Testis (tissue), 3 donors: ENCODE results near the gene CAMTA1. TPM values are rescaled to one million over a fixed set of nuclear protein-coding genes. Genes with fewer than 3 reads are reported as not detected.

Experiments used
- DNase-seq: peaks from one replicate; pipeline ENCODE4 v3.0.0-alpha.2; 2019
- H3K27ac ChIP-seq, 2 donors: fragments of 200-600 bp; sonication (generic); one replicate each; pipeline ENCODE4 v1.5.1; 2019
- H3K27me3 ChIP-seq: fragments of 200-600 bp; sonication (generic); one replicate; pipeline ENCODE4 v1.5.1; 2019
- H3K36me3 ChIP-seq: fragments of 200-600 bp; sonication (generic); one replicate; pipeline ENCODE4 v1.5.1; 2017; ENCODE audit warnings: low read depth; ENCODE audit errors: missing control alignments
- H3K4me1 ChIP-seq: fragments of 200-600 bp; sonication (generic); one replicate; pipeline ENCODE4 v1.5.1; 2019
- H3K4me3 ChIP-seq, 2 donors: fragments of 200-600 bp; sonication (generic); one replicate each; pipeline ENCODE4 v1.5.1; 2017 to 2019
- H3K9me3 ChIP-seq: fragments of 200-600 bp; sonication (generic); one replicate; pipeline ENCODE4 v1.5.1; 2017
- POLR2A ChIP-seq: fragments of 450-650 bp; IDR thresholded peaks from one replicate; pipeline ENCODE4 v1.6.1; 2017; ENCODE audit warnings: antibody characterized with exemption, mild to moderate bottlenecking, moderate library complexity
- WGBS, 2 donors: methylation state at CpG; one replicate each; pipeline ENCODE4 v1.1.5; 2018; 5-methylcytosine and 5-hydroxymethylcytosine counted together
- intact Hi-C: fragments of 100-400 bp; cut with DNase I; formaldehyde crosslinking; loops from one replicate; pipeline ENCODE4 v1.15.1; 2023; ENCODE audit warnings: low total_unique reads
- polyA plus RNA-seq: library from polyadenylated mRNA; stranded (reverse); fragments of 350-450 nt; fragmentation: Illumina TruSeq; extraction: RNeasy Lipid Tissue Mini Kit (QIAGEN cat#74804); gene quantifications from one replicate; pipeline ENCODE4 v1.2.3, GENCODE V29; 2014; ENCODE audit warnings: low read depth, low replicate concordance; ENCODE audit not compliant: insufficient read depth
- total RNA-seq, 2 donors: library from RNA; depleted of rRNA; stranded (reverse); fragments of >200 nt; gene quantifications; one replicate each; pipeline ENCODE4 v1.2.3, GENCODE V29; 2016
- TF ChIP-seq, protein P1 (sequence below), 3 experiments: fragments of 450-650 bp in 2 of 3; fragments of 200-600 bp in 1 of 3; sonication (generic) in 1 of 3; IDR thresholded peaks; one replicate each; pipeline ENCODE4 v1.5.1; 2016 to 2019; ENCODE audit warnings: antibody characterized with exemption in 3 of 3, mild to moderate bottlenecking in 2 of 3, moderate library complexity in 1 of 3

The CAMTA1 gene
- total and polyA plus RNA-seq, 3 donors from 2014 or later: 116 to 158 (median 119) TPM

DNA sequence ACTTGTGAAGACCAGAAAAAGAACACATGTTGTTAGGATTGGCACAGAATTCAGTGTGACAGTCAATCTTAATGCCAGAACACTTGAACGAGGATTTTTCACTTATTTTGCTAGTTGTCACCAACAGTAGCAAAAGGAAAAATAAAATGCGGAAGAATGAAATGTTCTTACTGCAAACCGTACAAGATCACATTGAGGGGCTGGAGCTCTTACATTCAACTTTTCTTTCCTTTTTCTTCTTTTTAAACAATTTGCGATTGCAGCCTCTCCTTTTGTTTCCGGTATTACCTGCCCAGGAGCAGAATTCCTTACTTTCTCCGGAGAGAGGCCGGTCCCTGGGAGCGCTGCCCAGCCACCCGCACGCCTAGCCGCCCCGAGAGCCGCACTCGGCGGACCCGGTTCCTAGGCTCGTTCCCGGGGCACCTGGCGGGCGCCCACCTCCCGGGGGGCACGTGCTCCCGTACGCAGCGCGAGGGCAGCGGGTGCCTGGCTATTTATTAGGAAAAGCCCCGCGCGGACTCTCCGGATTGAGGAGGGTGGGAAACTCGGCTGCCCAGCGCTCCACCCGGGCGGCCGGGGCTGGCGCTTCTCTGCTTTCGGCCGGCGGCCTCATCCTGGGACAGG is 1.2 kb upstream of the CAMTA1 start:
- Histone ChIP-seq H3K36me3 (no peaks in the 10 kb centered on the region), H3K4me3 (peak overlapping the region; percentile 72 to 96), H3K27ac (peak overlapping the region; percentile 99 to 100), H3K4me1 (peaks cover 15% of the 10 kb centered on the region), H3K9me3 (no peaks in the 10 kb centered on the region), H3K27me3 (no peaks in the 10 kb centered on the region)
- DNase-seq: no peak
- 0 to 1% methylated on average over 21 to 40 of the region's 40 CpGs for WGBS, 2 donors
- intact Hi-C loops: no loop called here
- TF ChIP-seq POLR2A: no peak
- TF ChIP-seq, protein P1, sequence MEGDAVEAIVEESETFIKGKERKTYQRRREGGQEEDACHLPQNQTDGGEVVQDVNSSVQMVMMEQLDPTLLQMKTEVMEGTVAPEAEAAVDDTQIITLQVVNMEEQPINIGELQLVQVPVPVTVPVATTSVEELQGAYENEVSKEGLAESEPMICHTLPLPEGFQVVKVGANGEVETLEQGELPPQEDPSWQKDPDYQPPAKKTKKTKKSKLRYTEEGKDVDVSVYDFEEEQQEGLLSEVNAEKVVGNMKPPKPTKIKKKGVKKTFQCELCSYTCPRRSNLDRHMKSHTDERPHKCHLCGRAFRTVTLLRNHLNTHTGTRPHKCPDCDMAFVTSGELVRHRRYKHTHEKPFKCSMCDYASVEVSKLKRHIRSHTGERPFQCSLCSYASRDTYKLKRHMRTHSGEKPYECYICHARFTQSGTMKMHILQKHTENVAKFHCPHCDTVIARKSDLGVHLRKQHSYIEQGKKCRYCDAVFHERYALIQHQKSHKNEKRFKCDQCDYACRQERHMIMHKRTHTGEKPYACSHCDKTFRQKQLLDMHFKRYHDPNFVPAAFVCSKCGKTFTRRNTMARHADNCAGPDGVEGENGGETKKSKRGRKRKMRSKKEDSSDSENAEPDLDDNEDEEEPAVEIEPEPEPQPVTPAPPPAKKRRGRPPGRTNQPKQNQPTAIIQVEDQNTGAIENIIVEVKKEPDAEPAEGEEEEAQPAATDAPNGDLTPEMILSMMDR (IDR thresholded peaks at IDR 0.05): no peak

DNA sequence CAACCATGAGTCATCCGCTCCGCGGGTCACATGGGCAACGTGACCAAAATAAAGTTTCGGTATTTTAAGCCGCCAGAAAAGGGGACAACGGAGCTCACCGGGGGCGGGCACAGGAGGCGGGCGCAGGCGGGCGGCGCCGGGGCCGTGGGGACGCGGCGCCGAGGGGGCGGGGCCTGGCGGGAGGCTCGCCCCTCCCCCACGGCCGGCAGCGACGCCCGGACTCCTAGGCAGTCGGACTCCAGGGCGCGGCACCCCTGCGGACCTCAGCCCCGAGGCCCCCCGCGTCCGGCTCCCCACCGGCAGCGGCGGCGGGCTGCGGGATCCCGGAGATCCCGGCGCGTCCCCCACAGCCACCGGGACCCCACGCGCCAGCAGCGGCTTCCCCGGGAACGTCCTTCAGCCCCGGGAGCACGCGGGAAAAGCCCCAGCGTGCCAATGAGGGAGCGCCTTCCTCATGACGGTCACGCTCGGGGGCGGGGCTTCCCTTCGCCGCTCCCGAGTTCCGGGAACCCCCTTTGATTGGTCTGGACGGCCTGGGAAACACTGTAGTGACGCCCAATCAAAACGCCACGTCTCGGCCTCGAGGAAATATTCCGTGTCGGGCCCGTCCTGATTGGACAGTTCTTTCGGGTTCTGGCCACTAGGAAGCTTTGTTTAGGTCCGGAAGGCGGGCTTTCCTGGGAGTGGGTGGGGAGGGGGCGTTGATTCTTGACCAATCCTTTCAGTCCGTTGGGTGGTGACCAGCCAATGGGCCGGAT is 515 bp upstream of the CAMTA1 start:
- Histone ChIP-seq H3K36me3 (no peaks in the 10 kb centered on the region), H3K27ac (peak overlapping the region; percentile 99 to 100), H3K27me3 (no peaks in the 10 kb centered on the region), H3K9me3 (no peaks in the 10 kb centered on the region), H3K4me1 (peaks cover 15% of the 10 kb centered on the region), H3K4me3 (peak overlapping the region; percentile 72 to 96)
- DNase-seq: peak; percentile 100
- intact Hi-C loops: no loop called here
- peak; percentile 22 for TF ChIP-seq POLR2A
- TF ChIP-seq, protein P1 (IDR thresholded peaks at IDR 0.05): no peak
- WGBS, 2 donors: 0% methylated on average over 55 of the region's 79 CpGs; no CpG with 5 or more reads in 1 of the 2 donors

DNA sequence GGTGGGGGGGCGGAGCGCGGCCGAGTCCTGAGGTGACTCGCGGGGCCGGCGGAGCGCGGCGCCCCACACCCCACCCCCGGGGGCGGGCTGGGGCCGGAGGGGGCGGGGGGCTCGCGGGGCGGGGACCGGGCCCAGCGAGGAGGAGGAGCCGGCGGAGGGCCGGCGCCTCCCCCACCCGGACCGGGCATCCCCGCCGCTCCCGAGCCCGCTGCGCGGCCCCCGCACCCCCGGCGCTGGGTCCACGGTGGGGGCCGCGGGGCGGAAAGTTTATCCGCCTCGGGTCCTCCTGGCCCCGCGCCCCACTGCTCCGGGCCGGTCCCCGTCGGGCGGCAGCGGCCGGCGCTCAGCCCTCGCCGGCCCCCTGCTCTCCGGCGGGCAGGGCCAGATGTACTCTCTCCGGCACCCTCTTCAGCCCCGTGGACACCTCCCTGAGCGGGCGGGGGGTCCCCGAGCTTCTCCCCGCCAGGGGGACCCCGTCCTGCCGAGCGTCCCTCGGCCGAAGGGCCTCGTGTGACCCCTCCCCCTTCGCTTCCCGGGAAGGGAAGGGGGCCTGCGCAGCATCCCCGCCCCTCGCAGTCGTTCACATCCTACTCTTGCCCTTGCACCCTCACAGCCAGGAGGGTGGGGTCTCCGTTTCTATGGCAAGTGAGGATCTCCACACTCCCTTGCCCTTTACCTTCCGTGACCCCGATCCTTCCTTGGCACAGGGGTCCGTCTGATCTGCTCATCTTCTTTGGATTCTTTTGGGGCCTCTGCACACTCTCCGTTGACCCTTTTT is 663 bp downstream of the CAMTA1 start:
- intact Hi-C loops: no loop called here
- no peak for TF ChIP-seq POLR2A
- TF ChIP-seq, protein P1 (IDR thresholded peaks at IDR 0.05): no peak

DNA sequence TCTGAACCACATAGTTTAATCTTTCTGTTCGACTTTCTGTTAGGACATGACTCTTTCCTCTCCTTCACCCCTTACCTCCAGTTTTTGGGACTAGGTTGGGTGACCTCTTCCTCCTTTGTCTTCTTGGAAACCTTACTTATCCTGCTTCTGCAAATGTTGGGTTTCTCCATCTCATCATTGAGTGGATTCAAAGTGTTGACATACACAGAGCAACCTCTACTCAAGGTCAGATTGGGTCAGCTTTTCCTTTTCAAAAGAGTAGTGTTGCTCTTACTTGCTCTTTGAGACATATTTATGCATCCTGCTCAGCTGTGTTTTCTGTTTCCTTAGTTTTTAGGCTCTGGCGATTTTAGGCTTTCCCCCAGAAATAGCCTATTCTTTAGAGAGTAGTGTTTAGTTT is 3.7 kb downstream of the CAMTA1 start:
- no peak for DNase-seq
- intact Hi-C loops: no loop called here

More for the DNA sequence above, 663 bp downstream of the CAMTA1 start:
- Histone ChIP-seq H3K4me1 (peaks cover 15% of the 10 kb centered on the region), H3K9me3 (no peaks in the 10 kb centered on the region), H3K27me3 (no peaks in the 10 kb centered on the region), H3K4me3 (peak overlapping the region; percentile 89 to 90), H3K27ac (peak overlapping the region; percentile 79 to 87), H3K36me3 (no peaks in the 10 kb centered on the region)
- DNase-seq: peak; percentile 34
- whole genome bisulfite sequencing, 2 donors: 1% methylated on average over 9 to 68 of the region's 78 CpGs

More for the DNA sequence above, 3.7 kb downstream of the CAMTA1 start:
- H3K4me1 ChIP-seq: peaks cover 11% of the 10 kb centered on the region
- TF ChIP-seq, protein P1 (IDR thresholded peaks at IDR 0.05): no peak
- TF ChIP-seq POLR2A: no peak
- H3K9me3 ChIP-seq: no peaks in the 10 kb centered on the region
- H3K4me3 ChIP-seq: no peak overlapping the region
- no peaks in the 10 kb centered on the region for H3K27me3 ChIP-seq
- WGBS, 2 donors: 55 to 61% methylated on average over 2 of the region's 2 CpGs
- H3K27ac ChIP-seq: no peak overlapping the region
- H3K36me3 ChIP-seq: no peaks in the 10 kb centered on the region
